ENCODE data around the gene SMIM36.

SMIM36 gene

GRCh38 chr17:55496094-55496881 lies 15.0 kb downstream of the SMIM36 start:
- H3K4me3 ChIP-seq (ENCODE audit: low read depth, low read length, poor library complexity, severe bottlenecking) = no peak overlapping the region
- no peak overlapping the region for H3K4me2 ChIP-seq (ENCODE audit: low read length)
- H3K9ac ChIP-seq (ENCODE audit: low read length) = no peak overlapping the region
- H3K27ac ChIP-seq (ENCODE audit: low read depth, low read length, poor library complexity, severe bottlenecking) = no peak overlapping the region
- no peak overlapping the region for H2AFZ ChIP-seq (ENCODE audit: low read length)
- H3K9me2 ChIP-seq (ENCODE audit: low read depth, low read length) = no peaks in the 10 kb centered on the region
- H4K20me1 ChIP-seq (ENCODE audit: insufficient read depth, low read length) = no peaks in the 10 kb centered on the region
- H3K36me3 ChIP-seq (ENCODE audit: insufficient read depth, low read length) = no peaks in the 10 kb centered on the region
- H3K9me3 ChIP-seq (ENCODE audit: low read length) = no peaks in the 10 kb centered on the region
- H3K79me2 ChIP-seq (ENCODE audit: insufficient read depth, low read length) = no peaks in the 10 kb centered on the region
- TF ChIP-seq EZH2 (IDR thresholded peaks at IDR 0.05; ENCODE audit: borderline replicate concordance, low read length) (no peak), CTCF (IDR thresholded peaks at IDR 0.05; ENCODE audit: low read length) (no peak)
- no peaks in the 10 kb centered on the region for H3K27me3 ChIP-seq (ENCODE audit: insufficient read depth, low read length)
- no peaks in the 10 kb centered on the region for H3K4me1 ChIP-seq (ENCODE audit: insufficient read depth, low read length, severe bottlenecking)
- no peaks in the 10 kb centered on the region for H3F3A ChIP-seq (ENCODE audit: insufficient read depth, low read length)

- Histone ChIP-seq H3K27me3 (ENCODE audit: insufficient read depth, low read length) (no peaks in the 10 kb centered on the region), H3K4me1 (ENCODE audit: insufficient read depth, low read length, severe bottlenecking) (no peaks in the 10 kb centered on the region), H3K4me3 (ENCODE audit: low read depth, low read length, poor library complexity, severe bottlenecking) (no peak overlapping the region), H4K20me1 (ENCODE audit: insufficient read depth, low read length) (no peaks in the 10 kb centered on the region), H3K4me2 (ENCODE audit: low read length) (no peak overlapping the region), H3F3A (ENCODE audit: insufficient read depth, low read length) (no peaks in the 10 kb centered on the region), H3K9ac (ENCODE audit: low read length) (no peak overlapping the region), H3K79me2 (ENCODE audit: insufficient read depth, low read length) (no peaks in the 10 kb centered on the region), H3K9me2 (ENCODE audit: low read depth, low read length) (no peaks in the 10 kb centered on the region), H3K27ac (ENCODE audit: low read depth, low read length, poor library complexity, severe bottlenecking) (no peak overlapping the region), H3K9me3 (ENCODE audit: low read length) (no peaks in the 10 kb centered on the region), H2AFZ (ENCODE audit: low read length) (no peak overlapping the region), H3K36me3 (ENCODE audit: insufficient read depth, low read length) (no peaks in the 10 kb centered on the region)
- no peak for TF ChIP-seq CTCF (IDR thresholded peaks at IDR 0.05; ENCODE audit: low read length)
- no peak for TF ChIP-seq EZH2 (IDR thresholded peaks at IDR 0.05; ENCODE audit: borderline replicate concordance, low read length)
Observed at GRCh38 chr17:55495239-55495638, 16.0 kb downstream of the SMIM36 start.

- H4K20me1 ChIP-seq (ENCODE audit: insufficient read depth, low read length) = no peaks in the 10 kb centered on the region
- H3K36me3 ChIP-seq (ENCODE audit: insufficient read depth, low read length) = no peaks in the 10 kb centered on the region
- no peak overlapping the region for H3K9ac ChIP-seq (ENCODE audit: low read length)
- no peak overlapping the region for H2AFZ ChIP-seq (ENCODE audit: low read length)
- no peaks in the 10 kb centered on the region for H3K9me3 ChIP-seq (ENCODE audit: low read length)
- no peak overlapping the region for H3K4me3 ChIP-seq (ENCODE audit: low read depth, low read length, poor library complexity, severe bottlenecking)
- no peaks in the 10 kb centered on the region for H3K4me1 ChIP-seq (ENCODE audit: insufficient read depth, low read length, severe bottlenecking)
- TF ChIP-seq EZH2 (IDR thresholded peaks at IDR 0.05; ENCODE audit: borderline replicate concordance, low read length) = no peak
- TF ChIP-seq CTCF (IDR thresholded peaks at IDR 0.05; ENCODE audit: low read length) = no peak
- H3K27ac ChIP-seq (ENCODE audit: low read depth, low read length, poor library complexity, severe bottlenecking) = no peak overlapping the region
- H3K27me3 ChIP-seq (ENCODE audit: insufficient read depth, low read length) = no peaks in the 10 kb centered on the region
- no peak overlapping the region for H3K4me2 ChIP-seq (ENCODE audit: low read length)
- no peaks in the 10 kb centered on the region for H3K9me2 ChIP-seq (ENCODE audit: low read depth, low read length)
- no peaks in the 10 kb centered on the region for H3K79me2 ChIP-seq (ENCODE audit: insufficient read depth, low read length)
- no peaks in the 10 kb centered on the region for H3F3A ChIP-seq (ENCODE audit: insufficient read depth, low read length)
Observed at GRCh38 chr17:55492781-55493341, 18.4 kb downstream of the SMIM36 start.
